ENCODE results near the gene MEP1A. TPM values are rescaled to one million over a fixed set of nuclear protein-coding genes. Genes with fewer than 3 reads are reported as not detected.

MEP1A gene
- total and polyA plus RNA-seq, 4 donors: 0.06 to 0.11 (median 0.08) TPM

DNA sequence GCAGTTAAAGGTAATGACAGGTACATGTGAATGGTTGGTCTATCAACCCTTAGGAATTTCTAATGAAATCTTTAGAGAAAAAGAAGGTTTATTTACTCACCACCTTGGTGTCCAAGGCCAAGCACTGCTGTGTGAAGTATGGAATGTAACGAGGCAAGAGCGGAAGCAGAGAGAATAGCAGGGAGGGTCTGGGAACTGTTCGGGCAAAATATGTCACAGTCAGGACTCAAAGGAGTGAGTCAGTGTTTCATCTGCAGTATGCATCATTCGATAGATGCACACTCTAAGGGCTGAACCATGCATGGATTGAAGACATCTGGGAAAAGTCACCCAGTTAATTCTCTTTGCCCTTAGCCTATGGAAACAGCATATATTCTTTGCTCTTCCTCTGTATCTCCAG lies 95.4 kb downstream of the MEP1A start:
- no peak for ATAC-seq (ENCODE audit: insufficient read depth, low FRiP score)
- WGBS, 2 donors: 85 to 91% methylated on average over 4 of the region's 4 CpGs
- peaks cover 0 to 20% (median 2%) of the 10 kb centered on the region in 4 donors for H3K36me3 ChIP-seq (ENCODE audit: control insufficient read depth in 4 of 4, insufficient read depth in 4 of 4, low read length in 4 of 4)

More for the DNA sequence above, 95.4 kb downstream of the MEP1A start:
- DNase-seq: no peak
- Histone ChIP-seq H3K9ac (ENCODE audit: insufficient read depth in 1 of 2, low read length in 2 of 2) (no peak overlapping the region), H3K27ac (ENCODE audit: low read depth in 1 of 2, low read length in 1 of 2) (no peak overlapping the region), H3K4me3 (no peak overlapping the region), H3K4me1 (ENCODE audit: control insufficient read depth in 5 of 5, insufficient read depth in 5 of 5, low read length in 5 of 5) (peaks cover 0 to 5% (median 0%) of the 10 kb centered on the region in 5 donors), H3K9me3 (ENCODE audit: control insufficient read depth in 4 of 4, insufficient read depth in 3 of 4, low read length in 3 of 4) (no peaks in the 10 kb centered on the region), H3K27me3 (ENCODE audit: control insufficient read depth in 3 of 3, insufficient read depth in 3 of 3, low read length in 2 of 3) (no peaks in the 10 kb centered on the region)
- TF ChIP-seq, protein P1, sequence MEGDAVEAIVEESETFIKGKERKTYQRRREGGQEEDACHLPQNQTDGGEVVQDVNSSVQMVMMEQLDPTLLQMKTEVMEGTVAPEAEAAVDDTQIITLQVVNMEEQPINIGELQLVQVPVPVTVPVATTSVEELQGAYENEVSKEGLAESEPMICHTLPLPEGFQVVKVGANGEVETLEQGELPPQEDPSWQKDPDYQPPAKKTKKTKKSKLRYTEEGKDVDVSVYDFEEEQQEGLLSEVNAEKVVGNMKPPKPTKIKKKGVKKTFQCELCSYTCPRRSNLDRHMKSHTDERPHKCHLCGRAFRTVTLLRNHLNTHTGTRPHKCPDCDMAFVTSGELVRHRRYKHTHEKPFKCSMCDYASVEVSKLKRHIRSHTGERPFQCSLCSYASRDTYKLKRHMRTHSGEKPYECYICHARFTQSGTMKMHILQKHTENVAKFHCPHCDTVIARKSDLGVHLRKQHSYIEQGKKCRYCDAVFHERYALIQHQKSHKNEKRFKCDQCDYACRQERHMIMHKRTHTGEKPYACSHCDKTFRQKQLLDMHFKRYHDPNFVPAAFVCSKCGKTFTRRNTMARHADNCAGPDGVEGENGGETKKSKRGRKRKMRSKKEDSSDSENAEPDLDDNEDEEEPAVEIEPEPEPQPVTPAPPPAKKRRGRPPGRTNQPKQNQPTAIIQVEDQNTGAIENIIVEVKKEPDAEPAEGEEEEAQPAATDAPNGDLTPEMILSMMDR (IDR thresholded peaks at IDR 0.05; ENCODE audit: control extremely low read depth, extremely low read depth): no peak

Other genes with a start within 250 kb of the MEP1A start
- 10 to 100 TPM in 1 of 2 donors, 1 to 10 TPM in 1; 6.3 to 14.4 TPM for gene CYP39A1, start 140.6 kb upstream of the MEP1A start, total RNA-seq
- 1 to 10 TPM; 2.2 to 3.6 TPM for gene CYP39A1, start 140.6 kb upstream of the MEP1A start, polyA plus RNA-seq
- 10 to 100 TPM in 1 of 2 donors, 1 to 10 TPM in 1; 6.6 to 99.3 TPM for gene SLC25A27, start 140.4 kb upstream of the MEP1A start, total RNA-seq
- gene SLC25A27, start 140.4 kb upstream of the MEP1A start, polyA plus RNA-seq: 10 to 100 TPM in 1 of 2 donors, 1 to 10 TPM in 1; 2.9 to 17.8 TPM
- 1 to 10 TPM in 1 of 2 donors, under 1 TPM in 1; 0.34 to 1.8 TPM for gene TDRD6, start 105.5 kb upstream of the MEP1A start, total RNA-seq
- under 1 TPM; 0.03 to 0.51 TPM for gene TDRD6, start 105.5 kb upstream of the MEP1A start, polyA plus RNA-seq
- 1 to 10 TPM; 6.7 to 9.4 TPM for gene PLA2G7, start 58.0 kb upstream of the MEP1A start, total RNA-seq
- gene PLA2G7, start 58.0 kb upstream of the MEP1A start, polyA plus RNA-seq: 10 to 100 TPM; 13.5 to 23.4 TPM
- gene ANKRD66, start 46.5 kb upstream of the MEP1A start, total RNA-seq: 10 to 100 TPM; 11.3 to 12.4 TPM
- 1 to 10 TPM; 5.1 to 5.5 TPM for gene ANKRD66, start 46.5 kb upstream of the MEP1A start, polyA plus RNA-seq
- 100 to 1,000 TPM; 206 to 339 TPM for gene ADGRF5, start 128.5 kb downstream of the MEP1A start, total RNA-seq
- 10 to 100 TPM; 71.3 to 78.0 TPM for gene ADGRF5, start 128.5 kb downstream of the MEP1A start, polyA plus RNA-seq
- 10 to 100 TPM in 1 of 2 donors, 1 to 10 TPM in 1; 4.0 to 14.8 TPM for gene ADGRF1, start 248.9 kb downstream of the MEP1A start, total RNA-seq
- gene ADGRF1, start 248.9 kb downstream of the MEP1A start, polyA plus RNA-seq: 10 to 100 TPM; 10.5 to 23.3 TPM